GM11168 (cell line): ENCODE measurements around the gene CRTAC1.

ENCODE experiments used
- in situ Hi-C: fragments of 300-500 bp; cut with MboI; formaldehyde crosslinking; loops from one replicate; pipeline ENCODE4 v1.12.0; 2022; ENCODE audit warnings: low sequenced_read_pairs; ENCODE audit not compliant: unreplicated experiment

CRTAC1 gene

GRCh38 chr10:98030093-98030821, at the start of gene CRTAC1:
TSS of gene CRTAC1 (minus strand) at chr10:98030621. CDS start at chr10:98030472, 149 bp downstream.
- in situ Hi-C loops: no loop called here

GRCh38 chr10:98078774-98079173, 48.4 kb upstream of the CRTAC1 start:
- in situ Hi-C loops: no loop called here

- in situ Hi-C loops: no loop called here
These were observed 46.8 kb upstream of the CRTAC1 start for GRCh38 chr10:98077223-98077622.

GRCh38 chr10:98076086-98076485, 45.7 kb upstream of the CRTAC1 start:
- in situ Hi-C loops: no loop called here

- in situ Hi-C loops: no loop called here
These were observed 44.0 kb upstream of the CRTAC1 start for GRCh38 chr10:98074315-98074911.

GRCh38 chr10:98067165-98067564, 36.7 kb upstream of the CRTAC1 start:
- in situ Hi-C loops: no loop called here

- in situ Hi-C loops: no loop called here
These were observed 33.3 kb upstream of the CRTAC1 start for GRCh38 chr10:98063740-98064027.

GRCh38 chr10:98062424-98062823, 32.0 kb upstream of the CRTAC1 start:
- in situ Hi-C loops: no loop called here

GRCh38 chr10:98060079-98060478, 29.7 kb upstream of the CRTAC1 start:
- in situ Hi-C loops: no loop called here

- in situ Hi-C loops: no loop called here
These were observed 27.9 kb upstream of the CRTAC1 start for GRCh38 chr10:98058295-98058694.

- in situ Hi-C loops: no loop called here
These were observed 25.6 kb upstream of the CRTAC1 start for GRCh38 chr10:98055841-98056516.

- in situ Hi-C loops: loop anchor here (10.0 kb wide), 1 partner anchor 112 kb away; no protein-coding TSS in a partner anchor
These were observed 16.8 kb upstream of the CRTAC1 start for GRCh38 chr10:98047009-98047741.

GRCh38 chr10:98045785-98046389, 15.5 kb upstream of the CRTAC1 start:
- in situ Hi-C loops: loop anchor here (10.0 kb wide), 1 partner anchor 111 kb away; no protein-coding TSS in a partner anchor

- in situ Hi-C loops: loop anchor here (10.0 kb wide), 1 partner anchor 107 kb away; no protein-coding TSS in a partner anchor
These were observed 11.1 kb upstream of the CRTAC1 start for GRCh38 chr10:98041352-98042043.

- in situ Hi-C loops: loop anchor here (10.0 kb wide), 1 partner anchor 105 kb away; no protein-coding TSS in a partner anchor
These were observed 9.4 kb upstream of the CRTAC1 start for GRCh38 chr10:98039690-98040381.

- in situ Hi-C loops: no loop called here
These were observed 7.9 kb upstream of the CRTAC1 start for GRCh38 chr10:98038288-98038687.

- in situ Hi-C loops: no loop called here
These were observed 5.2 kb upstream of the CRTAC1 start for GRCh38 chr10:98035599-98035998.

GRCh38 chr10:98033515-98033914, 3.1 kb upstream of the CRTAC1 start:
- in situ Hi-C loops: no loop called here

GRCh38 chr10:98031440-98031839, 1.0 kb upstream of the CRTAC1 start:
- in situ Hi-C loops: no loop called here
